Mesodermal cell (in vitro differentiated cells): Measurements from ENCODE around the gene DIP2B.
A peak's percentile ranks its signal among the peaks of the same experiment; 100 is the strongest.

Source experiments
- H3K27ac ChIP-seq: 2 replicates; pipeline ENCODE4 v1.7.0; 2013; ENCODE audit warnings: mild to moderate bottlenecking, low read depth, low read length, moderate library complexity; ENCODE audit not compliant: severe bottlenecking
- H3K36me3 ChIP-seq: 2 replicates; pipeline ENCODE4 v1.7.1; 2013; ENCODE audit warnings: mild to moderate bottlenecking, low read length, moderate library complexity; ENCODE audit not compliant: control insufficient read depth, insufficient read depth
- H3K4me1 ChIP-seq: one replicate; pipeline ENCODE4 v1.7.1; 2013; ENCODE audit warnings: mild to moderate bottlenecking, low read length; ENCODE audit not compliant: insufficient read depth, control insufficient read depth, poor library complexity, severe bottlenecking
- H3K4me3 ChIP-seq: 2 replicates; pipeline ENCODE4 v1.7.0; 2013; ENCODE audit warnings: low read length, control low read depth, mild to moderate bottlenecking; ENCODE audit not compliant: insufficient read depth, poor library complexity, severe bottlenecking; ENCODE audit errors: extremely low read depth
- H3K9me3 ChIP-seq: 2 replicates; pipeline ENCODE4 v1.7.1; 2013; ENCODE audit warnings: mild to moderate bottlenecking, low read length, moderate library complexity; ENCODE audit not compliant: control insufficient read depth
- WGBS, 2 experiments: methylation state at CpG; one replicate each; pipeline ENCODE4 v1.1.5; 2013; ENCODE audit warnings: missing lambda C conversion rate in 2 of 2; ENCODE audit not compliant: insufficient coverage in 2 of 2; 5-methylcytosine and 5-hydroxymethylcytosine counted together

Gene DIP2B

DNA sequence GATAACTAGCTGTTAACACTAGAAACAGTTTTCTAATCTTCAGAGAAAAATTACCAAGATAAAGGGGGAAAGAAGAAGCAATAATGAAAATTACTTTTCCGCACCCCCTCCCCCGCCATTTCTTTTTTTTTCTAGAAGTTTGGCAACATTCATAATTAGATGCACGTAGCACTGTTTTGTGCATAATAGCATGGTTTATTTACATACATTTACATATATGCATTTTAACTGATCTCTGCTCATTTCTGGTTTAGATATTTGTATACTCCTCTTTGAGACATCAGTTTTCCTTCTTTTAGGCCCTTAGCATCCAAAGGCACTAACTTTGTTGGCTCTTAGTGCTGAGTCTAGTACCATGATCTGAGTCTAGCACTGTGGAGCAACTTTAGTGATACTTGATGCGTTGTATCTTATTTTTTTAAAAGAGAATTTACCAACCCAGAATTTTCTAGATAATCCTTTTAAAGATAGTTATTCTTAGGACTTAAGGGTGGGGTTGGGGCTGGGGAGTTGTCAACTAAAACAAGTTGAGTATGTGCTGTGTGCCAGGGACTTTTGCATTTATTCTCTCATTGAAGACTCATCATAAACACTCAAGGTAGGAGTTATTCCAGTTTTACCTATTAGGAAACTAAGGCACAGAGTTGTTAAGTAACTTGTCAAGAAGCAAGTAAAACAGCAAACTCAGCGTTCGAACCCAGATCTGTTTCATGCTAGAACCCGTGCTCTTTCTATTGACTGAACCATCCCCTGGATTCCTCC lies 110.5 kb downstream of the DIP2B start:
- Histone ChIP-seq H3K27ac (peak overlapping the region; percentile 93), H3K36me3 (no peaks in the 10 kb centered on the region), H3K4me1 (peaks cover 69% of the 10 kb centered on the region), H3K4me3 (no peak overlapping the region), H3K9me3 (no peaks in the 10 kb centered on the region)
- WGBS, 2 experiments, result 97 to 98% methylated on average over 3 of the region's 7 CpGs

DNA sequence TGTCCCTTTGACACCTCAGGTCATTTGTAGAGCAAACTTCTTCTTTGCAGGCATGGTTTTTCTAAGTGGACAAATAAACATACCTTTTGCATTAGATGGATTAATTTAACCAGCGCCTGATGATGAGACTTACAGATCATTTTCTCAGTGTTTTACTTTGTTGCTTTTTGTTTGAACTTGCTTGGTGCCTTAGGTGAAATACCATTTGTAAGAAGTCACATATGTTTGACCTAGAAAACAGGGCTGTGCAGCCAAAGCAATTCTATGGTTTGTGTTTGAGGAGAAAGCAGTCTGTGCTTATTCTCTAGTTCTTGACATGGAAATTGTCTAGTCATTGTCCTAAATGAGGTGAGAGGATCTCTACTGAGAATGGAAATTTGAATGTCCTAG lies 111.1 kb downstream of the DIP2B start:
- H3K9me3 ChIP-seq, result no peaks in the 10 kb centered on the region
- H3K36me3 ChIP-seq, result no peaks in the 10 kb centered on the region
- no peak overlapping the region for H3K4me3 ChIP-seq
- peak overlapping the region; percentile 77 for H3K27ac ChIP-seq
- peaks cover 73% of the 10 kb centered on the region for H3K4me1 ChIP-seq
- WGBS, 2 experiments, result 90% methylated on average over 1 of the region's 1 CpG; no CpG with 5 or more reads in 1 of the 2 experiments

DNA sequence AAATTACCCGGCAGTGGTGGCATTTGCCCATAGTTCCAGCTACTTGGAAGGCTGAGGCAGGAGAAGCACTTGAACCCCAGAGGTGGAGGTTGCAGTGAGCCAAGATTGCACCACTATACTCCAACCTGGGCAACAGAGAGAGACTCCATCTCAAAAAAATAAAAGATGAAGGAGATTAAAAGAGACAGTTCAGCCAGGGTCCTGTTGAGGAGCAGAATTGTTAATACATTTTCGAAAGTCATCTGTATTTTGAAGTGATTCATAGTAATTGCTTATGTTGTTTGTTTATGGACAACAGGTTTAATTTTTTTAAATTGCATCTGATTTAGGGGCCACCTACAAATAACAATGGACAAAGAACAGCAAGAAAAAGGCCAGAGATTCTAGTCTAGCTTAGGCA lies 112.9 kb downstream of the DIP2B start:
- Histone ChIP-seq H3K4me3 (no peak overlapping the region), H3K27ac (no peak overlapping the region), H3K4me1 (peaks cover 75% of the 10 kb centered on the region), H3K9me3 (no peaks in the 10 kb centered on the region), H3K36me3 (no peaks in the 10 kb centered on the region)
- 100% methylated on average over 1 of the region's 2 CpGs; no CpG with 5 or more reads in 1 of the 2 experiments for WGBS, 2 experiments

DNA sequence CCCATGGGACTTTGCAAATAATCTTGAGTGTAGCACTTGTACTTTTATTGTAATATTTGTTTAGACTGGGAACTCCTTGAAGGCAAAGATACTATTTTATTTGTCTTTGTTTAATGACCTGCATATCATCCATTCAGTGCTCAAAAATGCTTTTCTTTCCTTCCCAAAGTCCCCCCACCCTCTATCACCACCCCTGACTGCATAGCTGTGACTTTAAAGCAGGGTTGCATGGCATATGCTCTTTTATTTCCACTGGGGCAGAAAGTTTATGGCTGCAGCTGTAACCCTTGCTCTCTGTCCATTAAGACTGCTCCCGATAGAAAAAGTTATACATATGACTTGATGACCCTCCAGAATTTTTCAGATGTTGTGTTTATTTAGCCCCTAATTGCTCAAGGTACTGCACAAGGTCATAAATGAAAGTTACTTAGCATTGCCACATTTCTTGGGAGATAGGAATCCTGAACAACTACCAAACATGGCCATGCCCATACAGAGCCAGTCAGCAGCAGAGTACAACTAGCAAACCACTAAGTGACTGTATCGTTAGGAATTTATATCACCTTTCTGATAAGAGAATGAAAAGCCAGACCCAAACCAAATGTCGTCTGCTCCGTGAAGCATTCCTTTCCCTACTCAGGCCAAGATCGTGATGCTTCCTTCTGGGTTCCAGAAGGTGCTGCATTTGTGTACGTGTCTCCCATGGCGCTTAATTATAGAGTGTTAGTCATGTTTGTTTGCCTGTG lies 114.3 kb downstream of the DIP2B start:
- H3K4me1 ChIP-seq, result peaks cover 70% of the 10 kb centered on the region
- no peaks in the 10 kb centered on the region for H3K36me3 ChIP-seq
- peak overlapping the region; percentile 97 for H3K27ac ChIP-seq
- 66 to 80% methylated on average over 2 to 4 of the region's 7 CpGs for WGBS, 2 experiments
- no peaks in the 10 kb centered on the region for H3K9me3 ChIP-seq
- H3K4me3 ChIP-seq, result no peak overlapping the region

DNA sequence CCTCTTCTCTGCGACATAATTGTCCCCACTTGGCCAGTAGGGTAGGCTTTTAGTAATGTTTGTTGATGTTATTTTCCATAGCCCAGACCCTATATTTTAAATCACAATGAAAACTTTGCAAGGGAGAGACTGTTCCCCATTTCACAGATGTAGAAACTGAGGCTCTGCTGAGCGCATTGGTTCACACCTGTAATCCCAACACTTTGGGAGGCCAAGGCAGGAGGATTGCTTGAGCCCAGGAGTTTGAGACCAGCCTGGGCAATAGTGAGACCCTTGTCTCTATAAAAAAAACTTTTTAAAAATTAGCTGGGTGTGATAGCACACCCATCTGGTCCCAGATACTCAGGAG lies 114.8 kb downstream of the DIP2B start:
- Histone ChIP-seq H3K4me3 (no peak overlapping the region), H3K36me3 (no peaks in the 10 kb centered on the region), H3K27ac (peak overlapping the region; percentile 97), H3K9me3 (no peaks in the 10 kb centered on the region), H3K4me1 (peaks cover 66% of the 10 kb centered on the region)
- WGBS, 2 experiments, result 83 to 100% methylated on average over 1 of the region's 2 CpGs

DNA sequence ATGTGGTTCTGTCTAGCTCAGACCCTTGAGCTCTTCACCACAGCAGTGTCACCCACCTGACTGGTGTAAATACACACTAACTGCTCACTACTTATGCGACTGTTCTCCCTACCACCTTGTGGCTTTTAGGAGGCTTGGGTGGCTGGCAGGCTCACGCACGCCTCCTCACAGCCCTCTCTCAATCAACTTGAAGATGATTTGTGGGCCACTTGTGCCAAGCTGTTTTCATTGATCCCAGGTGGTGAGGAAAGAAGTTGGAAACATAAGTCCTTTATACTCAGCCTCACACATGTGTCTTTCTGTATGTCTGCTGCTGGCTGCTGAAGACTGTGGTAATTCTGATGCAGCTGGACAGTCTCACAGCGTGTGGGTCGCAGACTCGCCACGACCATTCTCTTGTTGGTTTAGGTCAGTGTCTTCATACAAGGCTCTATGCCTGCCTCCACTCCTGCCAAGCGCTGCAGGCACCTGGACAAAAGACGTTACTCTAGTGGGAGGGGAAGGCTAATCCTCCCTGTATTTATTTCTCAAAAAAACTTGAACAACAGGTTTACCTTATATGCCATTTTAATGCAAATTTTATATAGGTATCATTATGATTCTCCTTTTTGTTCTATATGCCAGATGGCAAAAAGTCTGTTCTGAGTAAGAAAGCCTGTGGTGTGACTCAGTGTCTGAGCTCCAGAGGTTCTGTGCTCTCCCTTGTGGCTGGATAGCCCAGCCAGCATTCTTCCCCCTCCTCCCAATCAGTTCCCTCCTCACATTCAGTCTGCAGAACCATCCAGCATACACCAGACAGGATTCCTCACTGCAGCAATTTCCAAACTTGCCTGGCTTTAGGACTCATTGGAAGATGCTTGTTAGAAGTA lies 115.6 kb downstream of the DIP2B start:
- no peaks in the 10 kb centered on the region for H3K36me3 ChIP-seq
- no peaks in the 10 kb centered on the region for H3K9me3 ChIP-seq
- peaks cover 66% of the 10 kb centered on the region for H3K4me1 ChIP-seq
- no peak overlapping the region for H3K4me3 ChIP-seq
- peak overlapping the region; percentile 97 for H3K27ac ChIP-seq
- WGBS, 2 experiments, result no CpG with 5 or more reads among the region's 9 CpGs

DNA sequence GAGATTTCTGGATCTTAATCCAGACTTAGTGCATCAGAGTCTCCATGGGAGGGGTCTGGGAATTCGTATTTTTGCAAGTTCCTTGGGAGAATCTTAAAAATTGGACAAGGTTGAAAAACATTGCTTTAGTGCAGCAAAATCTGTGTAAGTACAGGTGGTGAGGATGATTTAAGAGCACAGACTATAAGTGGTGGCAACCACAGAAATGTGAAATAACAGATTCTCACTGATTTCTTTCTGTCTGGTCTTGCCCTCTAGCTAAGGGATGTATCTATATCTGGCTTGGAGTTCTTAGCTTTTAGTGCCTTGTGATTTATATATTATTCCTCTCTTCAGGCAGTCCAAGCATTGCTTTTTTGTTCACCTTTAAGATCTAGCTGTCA lies 116.2 kb downstream of the DIP2B start:
- 77 to 90% methylated on average over 1 of the region's 1 CpG for WGBS, 2 experiments
- no peak overlapping the region for H3K4me3 ChIP-seq
- peaks cover 66% of the 10 kb centered on the region for H3K4me1 ChIP-seq
- no peaks in the 10 kb centered on the region for H3K36me3 ChIP-seq
- peak overlapping the region; percentile 97 for H3K27ac ChIP-seq
- H3K9me3 ChIP-seq, result no peaks in the 10 kb centered on the region

DNA sequence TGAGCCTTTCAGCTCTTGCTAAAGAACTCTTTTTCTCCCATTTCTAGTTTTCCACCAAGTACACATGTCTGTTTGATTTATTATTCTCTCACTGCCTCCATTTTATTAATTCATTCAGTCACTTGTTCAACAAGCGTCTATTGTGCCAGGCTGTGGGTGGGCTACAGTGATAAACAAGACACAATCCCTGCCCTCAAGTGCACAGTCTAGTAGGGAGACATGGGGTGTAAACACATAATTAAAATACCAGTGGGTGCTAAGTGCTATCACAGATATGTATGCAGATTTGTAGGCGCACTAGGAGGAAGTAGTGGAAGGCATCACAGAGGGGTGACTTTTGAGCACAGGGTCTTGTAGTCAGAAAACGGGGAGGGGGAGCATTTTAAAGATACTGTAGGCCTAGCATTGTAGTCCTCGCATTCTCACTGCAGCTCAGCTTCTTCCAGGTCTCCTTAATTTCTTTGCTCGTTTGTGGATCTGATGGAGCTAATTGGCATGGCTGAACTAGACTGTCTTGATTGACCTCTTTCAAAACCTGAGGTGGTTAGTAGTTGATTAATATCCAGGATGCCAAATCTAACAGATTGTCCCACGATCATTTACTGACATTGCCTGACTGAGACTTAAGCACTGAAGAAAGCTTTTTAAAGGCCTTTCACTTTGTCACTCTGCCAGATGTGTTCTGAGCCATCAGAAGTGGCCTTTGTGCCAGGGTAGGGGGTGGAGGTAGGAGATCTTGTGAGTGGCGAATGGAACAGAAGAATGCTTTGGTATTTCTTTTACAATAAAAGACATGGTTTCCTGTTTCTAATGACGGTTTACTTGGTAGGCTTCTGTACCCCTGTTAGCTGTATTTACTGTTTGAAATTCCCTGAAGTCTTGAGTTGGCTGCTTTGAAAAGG lies 116.9 kb downstream of the DIP2B start:
- H3K27ac ChIP-seq, result peak overlapping the region; percentile 97
- 58 to 60% methylated on average over 4 to 7 of the region's 8 CpGs for WGBS, 2 experiments
- H3K4me1 ChIP-seq, result peaks cover 60% of the 10 kb centered on the region
- no peaks in the 10 kb centered on the region for H3K36me3 ChIP-seq
- H3K4me3 ChIP-seq, result no peak overlapping the region
- no peaks in the 10 kb centered on the region for H3K9me3 ChIP-seq

DNA sequence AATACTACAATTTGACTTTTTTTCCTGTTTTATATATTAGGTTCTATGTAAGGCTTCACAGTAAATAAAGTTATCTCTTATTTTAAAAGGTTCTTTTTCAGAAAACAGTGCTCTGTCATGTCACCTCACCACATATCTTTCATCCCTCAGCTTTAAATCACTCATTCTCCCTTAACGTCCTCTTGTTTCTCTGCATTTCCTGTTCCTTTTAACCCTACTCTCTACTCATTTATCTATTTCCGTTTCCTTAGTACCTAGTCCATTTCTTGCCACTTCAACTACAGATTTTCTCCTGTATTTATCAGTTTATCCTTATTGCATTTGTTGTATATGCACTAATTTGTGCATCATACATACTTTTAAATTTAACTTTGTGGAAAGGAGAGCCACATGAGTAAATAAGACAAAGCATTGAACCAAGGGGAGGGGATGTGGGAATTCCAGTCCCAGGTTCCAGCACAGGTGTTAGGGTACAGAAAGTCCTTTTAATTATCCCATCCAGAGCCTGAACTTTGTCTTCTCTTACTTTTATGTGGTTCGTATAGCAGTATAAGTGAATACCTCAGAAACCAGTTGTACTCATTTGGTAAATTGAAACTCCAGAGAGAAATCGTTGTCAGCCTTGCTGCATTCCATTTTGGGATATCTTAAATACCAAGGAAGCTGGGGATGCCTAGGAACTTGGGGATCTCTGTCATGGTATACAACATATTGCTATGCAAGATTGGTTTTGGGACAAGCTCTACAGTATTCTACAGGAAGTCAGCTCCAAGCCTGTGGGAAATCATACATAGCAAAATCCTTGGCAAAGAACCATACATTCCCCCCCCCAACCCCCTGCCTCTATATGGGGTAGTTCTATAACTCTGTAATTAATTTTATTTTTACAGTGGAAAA lies 120.5 kb downstream of the DIP2B start:
- Histone ChIP-seq H3K4me3 (no peak overlapping the region), H3K9me3 (no peaks in the 10 kb centered on the region), H3K27ac (peak overlapping the region; percentile 3), H3K4me1 (peaks cover 42% of the 10 kb centered on the region), H3K36me3 (peaks cover 23% of the 10 kb centered on the region)
- WGBS, 2 experiments, result 54 to 69% methylated on average over 2 of the region's 4 CpGs
